DND-41 (cell line): ENCODE data around the gene SLC38A8.
A peak's percentile ranks its signal among the peaks of the same experiment; 100 is the strongest.

Experiments
- ATAC-seq: fragments of 200-7000 bp; cut with Tn5 transposase; 3 replicates; pipeline ENCODE4 v1.9.1; 2021; ENCODE audit warnings: low read depth; ENCODE audit not compliant: insufficient read depth
- DNase-seq: peaks from one replicate; pipeline ENCODE4 v3.0.0-alpha.2; 2020
- H2AFZ ChIP-seq: 2 replicates; pipeline ENCODE4 v1.6.0; 2012; ENCODE audit warnings: low read depth, low read length
- H3K27ac ChIP-seq: 2 replicates; pipeline ENCODE4 v1.5.1; 2012; ENCODE audit warnings: low read length, inconsistent platforms
- H3K27me3 ChIP-seq: fragments of 200-600 bp; sonication (generic); 2 replicates; pipeline ENCODE4 v1.6.0; 2012; ENCODE audit warnings: low read length, mild to moderate bottlenecking, inconsistent platforms; ENCODE audit not compliant: insufficient read depth, poor library complexity
- H3K36me3 ChIP-seq: 2 replicates; pipeline ENCODE4 v1.5.1; 2012; ENCODE audit warnings: low read length, inconsistent platforms; ENCODE audit not compliant: insufficient read depth
- H3K4me1 ChIP-seq: 2 replicates; pipeline ENCODE4 v1.5.1; 2012; ENCODE audit warnings: mild to moderate bottlenecking, low read length; ENCODE audit not compliant: insufficient read depth
- H3K4me2 ChIP-seq: 2 replicates; pipeline ENCODE4 v1.6.0; 2012; ENCODE audit warnings: mild to moderate bottlenecking, moderate library complexity, low read length, inconsistent platforms; ENCODE audit not compliant: insufficient read depth
- H3K4me3 ChIP-seq, 2 experiments: fragments of 200-600 bp in 1 of 2; shearing (Covaris generic) in 1 of 2; 2 replicates each; pipeline ENCODE4 v1.5.1; 2012 to 2016; ENCODE audit warnings: inconsistent platforms in 2 of 2, low read length in 2 of 2, mild to moderate bottlenecking in 2 of 2, low read depth in 1 of 2, moderate library complexity in 1 of 2
- H3K79me2 ChIP-seq: 2 replicates; pipeline ENCODE4 v1.6.0; 2012; ENCODE audit warnings: low read length, inconsistent platforms; ENCODE audit not compliant: insufficient read depth
- H3K9ac ChIP-seq: 2 replicates; pipeline ENCODE4 v1.6.0; 2012; ENCODE audit warnings: low read depth, mild to moderate bottlenecking, inconsistent platforms, low read length, moderate library complexity
- H3K9me3 ChIP-seq: 2 replicates; pipeline ENCODE4 v1.5.1; 2012; ENCODE audit warnings: low read length, moderate library complexity, mild to moderate bottlenecking, inconsistent platforms; ENCODE audit not compliant: insufficient read depth, severe bottlenecking
- H4K20me1 ChIP-seq: 2 replicates; pipeline ENCODE4 v1.6.0; 2012; ENCODE audit warnings: low read length; ENCODE audit not compliant: insufficient read depth
- CTCF ChIP-seq: IDR thresholded peaks from 2 replicates; pipeline ENCODE4 v1.5.1; 2012; ENCODE audit warnings: borderline replicate concordance, low read length, moderate library complexity, mild to moderate bottlenecking; ENCODE audit not compliant: poor library complexity, severe bottlenecking; ENCODE audit errors: extremely low read depth
- EZH2 ChIP-seq: IDR thresholded peaks from 3 replicates; pipeline ENCODE4 v1.6.1; 2012; ENCODE audit warnings: borderline replicate concordance, low read depth, mild to moderate bottlenecking, moderate library complexity, low read length, inconsistent platforms; ENCODE audit not compliant: severe bottlenecking

The SLC38A8 gene

GRCh38 chr16:83994087-83994486 is 48.5 kb downstream of the SLC38A8 start:
- Histone ChIP-seq H3K79me2 (no peaks in the 10 kb centered on the region), H3K4me1 (no peaks in the 10 kb centered on the region), H3K4me2 (no peak overlapping the region), H3K4me3 (no peak overlapping the region), H3K36me3 (no peaks in the 10 kb centered on the region), H3K9me3 (no peaks in the 10 kb centered on the region), H3K27me3 (peaks cover 16% of the 10 kb centered on the region), H2AFZ (no peak overlapping the region), H3K9ac (no peak overlapping the region), H3K27ac (no peak overlapping the region), H4K20me1 (no peaks in the 10 kb centered on the region)
- peak; percentile 85 for ATAC-seq
- TF ChIP-seq EZH2 (no peak), CTCF (no peak)
- peak; percentile 52 for DNase-seq

GRCh38 chr16:83992624-83993023 is 50.0 kb downstream of the SLC38A8 start:
- Histone ChIP-seq H3K4me3 (no peak overlapping the region), H3K27me3 (peaks cover 22% of the 10 kb centered on the region), H3K36me3 (no peaks in the 10 kb centered on the region), H3K9me3 (no peaks in the 10 kb centered on the region), H4K20me1 (no peaks in the 10 kb centered on the region), H2AFZ (no peak overlapping the region), H3K4me2 (no peak overlapping the region), H3K27ac (no peak overlapping the region), H3K79me2 (no peaks in the 10 kb centered on the region), H3K4me1 (no peaks in the 10 kb centered on the region), H3K9ac (no peak overlapping the region)
- no peak for DNase-seq
- no peak for ATAC-seq
- TF ChIP-seq EZH2 (no peak), CTCF (no peak)

- H3K4me1 ChIP-seq: no peaks in the 10 kb centered on the region
- no peak overlapping the region for H3K27ac ChIP-seq
- no peak overlapping the region for H3K9ac ChIP-seq
- H3K36me3 ChIP-seq: no peaks in the 10 kb centered on the region
- no peak for DNase-seq
- H3K27me3 ChIP-seq: peaks cover 17% of the 10 kb centered on the region
- H3K4me2 ChIP-seq: no peak overlapping the region
- H3K9me3 ChIP-seq: no peaks in the 10 kb centered on the region
- no peak for ATAC-seq
- no peak overlapping the region for H3K4me3 ChIP-seq
- TF ChIP-seq CTCF (no peak), EZH2 (no peak)
- H3K79me2 ChIP-seq: no peaks in the 10 kb centered on the region
- H4K20me1 ChIP-seq: no peaks in the 10 kb centered on the region
- no peak overlapping the region for H2AFZ ChIP-seq
These were observed 52.1 kb downstream of the SLC38A8 start for GRCh38 chr16:83990492-83990891.

- Histone ChIP-seq H3K4me2 (no peak overlapping the region), H3K4me1 (no peaks in the 10 kb centered on the region), H3K4me3 (no peak overlapping the region), H3K27me3 (peaks cover 15% of the 10 kb centered on the region), H4K20me1 (no peaks in the 10 kb centered on the region), H2AFZ (no peak overlapping the region), H3K36me3 (no peaks in the 10 kb centered on the region), H3K9ac (no peak overlapping the region), H3K9me3 (no peaks in the 10 kb centered on the region), H3K27ac (no peak overlapping the region), H3K79me2 (no peaks in the 10 kb centered on the region)
- ATAC-seq (no peak), DNase-seq (no peak)
- TF ChIP-seq EZH2 (no peak), CTCF (no peak)
These were observed 53.3 kb downstream of the SLC38A8 start for GRCh38 chr16:83989300-83989699.
